SK-N-MC (cell line): ENCODE results near the gene MAN1C1.

ENCODE experiments used
- DNase-seq: peaks from one replicate; pipeline ENCODE4 v3.0.0-alpha.2; 2011; ENCODE audit warnings: low read depth, low spot score
- H3K27ac ChIP-seq: fragments of 200-600 bp; sonication (generic); 2 replicates; pipeline ENCODE4 v1.5.1; 2016; ENCODE audit warnings: mixed run types
- H3K36me3 ChIP-seq: fragments of 200-600 bp; sonication (generic); 2 replicates; pipeline ENCODE4 v1.6.1; 2017; ENCODE audit warnings: antibody characterized with exemption, low read length, mixed read lengths; ENCODE audit not compliant: insufficient read depth
- H3K4me3 ChIP-seq: fragments of 200-600 bp; sonication (generic); 2 replicates; pipeline ENCODE4 v1.5.1; 2016
- H3K9ac ChIP-seq: fragments of 200-600 bp; sonication (generic); 2 replicates; pipeline ENCODE4 v1.8.0; 2017; ENCODE audit warnings: mixed run types, mixed read lengths; ENCODE audit not compliant: insufficient read length
- H3K9me3 ChIP-seq: fragments of 200-600 bp; sonication (generic); 2 replicates; pipeline ENCODE4 v1.6.1; 2017; ENCODE audit warnings: low read depth, mild to moderate bottlenecking, antibody characterized with exemption, low read length, moderate library complexity, mixed read lengths
- EZH2 ChIP-seq: fragments of 200-600 bp; sonication (generic); IDR thresholded peaks from one replicate; pipeline ENCODE4 v1.6.1; 2017; ENCODE audit warnings: antibody characterized with exemption
- FOXP2 ChIP-seq: optimal IDR thresholded peaks from 2 replicates; pipeline ENCODE3; 2011; ENCODE audit warnings: mild to moderate bottlenecking, moderate library complexity; ENCODE audit not compliant: insufficient read depth; ENCODE audit errors: extremely low read length, control extremely low read depth
- POLR2AphosphoS5 ChIP-seq: IDR thresholded peaks from 2 replicates; pipeline ENCODE4 v1.6.1; 2012; ENCODE audit warnings: mild to moderate bottlenecking, low read depth, low read length, borderline replicate concordance

Gene MAN1C1

DNA sequence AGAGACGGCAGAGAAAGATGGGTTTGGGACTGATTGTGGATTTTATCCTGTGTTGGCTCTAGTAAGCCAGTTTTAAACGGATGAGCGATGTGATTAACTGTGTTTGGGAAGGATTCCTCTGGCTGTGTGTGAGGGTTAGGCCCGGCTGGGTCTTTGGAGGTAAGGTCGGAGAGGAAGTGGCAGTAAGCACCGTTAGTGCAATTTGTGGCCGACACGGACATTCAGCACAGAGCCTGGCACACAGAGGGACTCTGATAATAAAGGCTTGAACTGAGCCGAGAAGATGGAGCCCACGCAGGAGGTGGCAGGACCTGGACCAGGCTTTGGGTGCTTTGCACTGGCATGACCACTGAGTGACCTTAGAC is 204.5 kb downstream of the MAN1C1 start:
- TF ChIP-seq FOXP2, result no peak
- no peak for TF ChIP-seq POLR2AphosphoS5
- TF ChIP-seq EZH2, result no peak
- Histone ChIP-seq H3K9ac (peak overlapping the region; percentile 90), H3K36me3 (no peaks in the 10 kb centered on the region; the same call in 1 of the 2 replicates), H3K27ac (no peak overlapping the region), H3K4me3 (peak overlapping the region; percentile 98), H3K9me3 (no peaks in the 10 kb centered on the region)
- no peak for DNase-seq

GRCh38 chr1:25821630-25822091 is 205.1 kb downstream of the MAN1C1 start:
- H3K27ac ChIP-seq, result no peak overlapping the region
- H3K36me3 ChIP-seq, result peaks cover 3% of the 10 kb centered on the region; the same call in 1 of the 2 replicates
- TF ChIP-seq FOXP2 (no peak), EZH2 (no peak), POLR2AphosphoS5 (no peak)
- DNase-seq, result no peak
- H3K9ac ChIP-seq, result no peak overlapping the region
- H3K4me3 ChIP-seq, result no peak overlapping the region
- H3K9me3 ChIP-seq, result no peaks in the 10 kb centered on the region

DNA sequence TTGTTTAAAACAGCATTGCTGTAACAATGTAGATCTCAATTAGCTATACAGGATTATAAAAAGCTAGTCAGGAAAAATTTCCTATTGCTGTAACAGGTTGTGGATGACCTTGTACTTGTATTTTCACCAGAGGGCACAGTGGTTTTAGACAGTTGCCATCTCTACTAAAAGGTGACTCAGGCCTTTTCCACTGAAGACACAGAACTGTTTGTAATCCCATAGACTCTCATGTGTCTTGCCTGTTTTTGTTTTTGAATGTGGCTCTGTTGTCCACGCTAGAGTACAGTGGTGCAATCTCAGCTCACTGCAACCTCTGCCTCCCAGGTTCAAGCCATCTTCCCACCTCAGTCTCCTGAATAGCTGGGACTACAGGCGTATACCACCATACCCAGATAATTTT is 209.0 kb downstream of the MAN1C1 start:
- DNase-seq, result no peak
- Histone ChIP-seq H3K9ac (no peak overlapping the region), H3K27ac (no peak overlapping the region)

GRCh38 chr1:25826571-25826970 is 210.0 kb downstream of the MAN1C1 start:
- DNase-seq, result no peak
- Histone ChIP-seq H3K9me3 (no peaks in the 10 kb centered on the region), H3K27ac (no peak overlapping the region), H3K36me3 (peaks cover 43% of the 10 kb centered on the region), H3K9ac (no peak overlapping the region), H3K4me3 (no peak overlapping the region)
- TF ChIP-seq FOXP2 (no peak), POLR2AphosphoS5 (no peak), EZH2 (no peak)

More for the DNA sequence above, 209.0 kb downstream of the MAN1C1 start:
- TF ChIP-seq POLR2AphosphoS5 (no peak), EZH2 (no peak), FOXP2 (no peak)
- H3K36me3 ChIP-seq, result peaks cover 33% of the 10 kb centered on the region
- H3K9me3 ChIP-seq, result no peaks in the 10 kb centered on the region
- H3K4me3 ChIP-seq, result no peak overlapping the region

GRCh38 chr1:25828491-25828890 is 211.9 kb downstream of the MAN1C1 start:
- TF ChIP-seq FOXP2 (no peak), POLR2AphosphoS5 (no peak), EZH2 (no peak)
- DNase-seq, result no peak
- H3K36me3 ChIP-seq, result peaks cover 59% of the 10 kb centered on the region

DNA sequence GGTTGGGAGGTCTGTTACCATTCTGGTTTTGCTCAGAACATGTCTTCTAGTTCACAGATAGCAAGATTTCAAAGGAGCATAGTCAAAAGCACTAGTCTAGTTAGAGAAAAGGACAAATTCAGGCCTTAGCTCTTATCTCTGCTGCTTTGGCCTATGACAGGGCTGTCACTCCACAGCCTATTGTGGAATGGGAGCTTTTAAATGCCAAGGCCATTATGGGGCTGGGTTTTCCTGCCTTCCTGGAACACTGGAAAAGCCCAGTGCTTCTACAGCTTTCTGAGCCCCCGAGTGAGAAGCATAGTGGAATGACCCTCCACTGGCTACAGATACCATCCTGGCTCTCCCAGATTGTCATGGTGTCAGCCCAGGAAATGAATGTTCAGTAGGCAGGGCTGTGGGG is 212.5 kb downstream of the MAN1C1 start:
- Histone ChIP-seq H3K4me3 (no peak overlapping the region), H3K27ac (no peak overlapping the region), H3K9ac (no peak overlapping the region), H3K9me3 (no peaks in the 10 kb centered on the region), H3K36me3 (peaks cover 60% of the 10 kb centered on the region)
- TF ChIP-seq POLR2AphosphoS5 (no peak), EZH2 (no peak), FOXP2 (no peak)
- DNase-seq, result no peak

More at GRCh38 chr1:25828491-25828890, 211.9 kb downstream of the MAN1C1 start:
- H3K9me3 ChIP-seq, result no peaks in the 10 kb centered on the region
- no peak overlapping the region for H3K4me3 ChIP-seq
- H3K27ac ChIP-seq, result no peak overlapping the region
- H3K9ac ChIP-seq, result no peak overlapping the region

- H3K9me3 ChIP-seq, result no peaks in the 10 kb centered on the region
- no peak overlapping the region for H3K4me3 ChIP-seq
- H3K9ac ChIP-seq, result no peak overlapping the region
- peaks cover 75% of the 10 kb centered on the region for H3K36me3 ChIP-seq
- no peak for DNase-seq
- TF ChIP-seq POLR2AphosphoS5 (no peak), EZH2 (no peak), FOXP2 (no peak)
- H3K27ac ChIP-seq, result no peak overlapping the region
Observed at GRCh38 chr1:25831569-25832196, 215.1 kb downstream of the MAN1C1 start.

GRCh38 chr1:25832336-25833037 is 215.9 kb downstream of the MAN1C1 start:
- no peak for DNase-seq
- Histone ChIP-seq H3K4me3 (no peak overlapping the region), H3K9me3 (no peaks in the 10 kb centered on the region), H3K27ac (no peak overlapping the region), H3K36me3 (peaks cover 79% of the 10 kb centered on the region), H3K9ac (no peak overlapping the region)
- TF ChIP-seq POLR2AphosphoS5, result no peak
- TF ChIP-seq EZH2, result no peak
- no peak for TF ChIP-seq FOXP2
